Body of pancreas (tissue), 4 donors: Measurements from ENCODE around the gene PCDH15. TPM values are rescaled to one million over a fixed set of nuclear protein-coding genes. Genes with fewer than 3 reads are reported as not detected.

Source experiments
- ATAC-seq: fragments of 150-250 bp; one replicate; pipeline ENCODE4 v1.9.1; 2016
- DNase-seq, 4 donors: peaks; one replicate each; pipeline ENCODE4 v3.0.0-alpha.2; 2019
- H3K27ac ChIP-seq, 4 donors: fragments of 200-600 bp; sonication (generic); 1 replicate in 3 of 4; 2 replicates in 1 of 4; pipeline versions ENCODE4 v1.5.1 to v1.6.1; 2016 to 2019; ENCODE audit warnings: mild to moderate bottlenecking in 1 of 4, mixed read lengths in 1 of 4, moderate library complexity in 1 of 4
- H3K27me3 ChIP-seq, 2 donors: fragments of 200-600 bp; sonication (generic); one replicate each; pipeline ENCODE4 v1.6.0; 2016; ENCODE audit warnings: mild to moderate bottlenecking in 1 of 2
- H3K36me3 ChIP-seq, 2 donors: fragments of 200-600 bp; sonication (generic); replicated peaks in 1 of 2; 2 replicates each; pipeline ENCODE4 v1.5.1; 2016; ENCODE audit warnings: low read depth in 2 of 2; ENCODE audit not compliant: insufficient read depth in 1 of 2
- H3K4me1 ChIP-seq: fragments of 200-600 bp; sonication (generic); one replicate; pipeline ENCODE4 v1.6.0; 2016
- H3K4me3 ChIP-seq, 2 donors: fragments of 200-600 bp; sonication (generic); 1 replicate in 1 of 2; 2 replicates in 1 of 2; pipeline ENCODE4 v1.5.1; 2016 to 2019
- H3K9me3 ChIP-seq, 3 donors: fragments of 200-600 bp; sonication (generic); 1 replicate in 2 of 3; 2 replicates in 1 of 3; pipeline ENCODE4 v1.5.1; 2016
- POLR2A ChIP-seq, 3 donors: fragments of 450-650 bp; IDR thresholded peaks; one replicate each; pipeline ENCODE4 v1.6.1; 2016; ENCODE audit warnings: antibody characterized with exemption in 3 of 3, mild to moderate bottlenecking in 2 of 3
- WGBS, 2 donors: methylation state at CpG; one replicate each; pipeline ENCODE4 v1.1.5; 2017; 5-methylcytosine and 5-hydroxymethylcytosine counted together
- intact Hi-C: fragments of 100-400 bp; cut with DNase I; formaldehyde crosslinking; loops from one replicate; pipeline ENCODE4 v1.15.1; 2023
- total RNA-seq, 2 donors: library from RNA; depleted of rRNA; stranded (reverse); fragments of >200 nt; gene quantifications; one replicate each; pipeline ENCODE4 v1.1.0, GENCODE V29; 2016
- TF ChIP-seq, protein P1 (sequence below), 7 experiments: fragments of 450-650 bp in 4 of 7; fragments of 200-600 bp in 3 of 7; sonication (generic) in 3 of 7; IDR thresholded peaks; one replicate each; pipeline ENCODE4 v1.5.1; 2016 to 2019; ENCODE audit warnings: antibody characterized with exemption in 7 of 7

PCDH15 gene
- total RNA-seq, 2 donors from 2014 or later: not detected

DNA sequence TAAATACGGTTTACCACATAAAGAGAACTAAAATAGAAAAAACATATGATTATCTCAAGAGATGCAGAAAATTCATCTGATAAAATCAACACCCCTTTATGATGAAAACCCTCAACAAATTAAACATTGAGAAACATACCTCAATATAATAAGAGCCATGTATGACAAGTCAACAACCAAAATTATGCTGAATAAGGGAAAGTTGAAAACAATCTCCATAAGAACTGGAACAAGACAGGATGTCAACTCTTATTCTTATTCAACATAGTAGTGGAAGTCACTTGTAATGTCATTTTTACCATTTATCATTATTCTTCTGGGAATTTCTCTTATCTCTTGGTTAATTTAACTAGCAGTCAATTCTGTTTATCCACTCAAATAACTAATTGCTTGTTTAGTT is 79.0 kb downstream of the PCDH15 start:
- Histone ChIP-seq H3K4me3 (no peak overlapping the region), H3K9me3 (no peaks in the 10 kb centered on the region), H3K27me3 (no peaks in the 10 kb centered on the region), H3K4me1 (no peaks in the 10 kb centered on the region), H3K36me3 (no peaks in the 10 kb centered on the region), H3K27ac (no peak overlapping the region)
- DNase-seq (no peak), ATAC-seq (no peak)
- TF ChIP-seq, protein P1, sequence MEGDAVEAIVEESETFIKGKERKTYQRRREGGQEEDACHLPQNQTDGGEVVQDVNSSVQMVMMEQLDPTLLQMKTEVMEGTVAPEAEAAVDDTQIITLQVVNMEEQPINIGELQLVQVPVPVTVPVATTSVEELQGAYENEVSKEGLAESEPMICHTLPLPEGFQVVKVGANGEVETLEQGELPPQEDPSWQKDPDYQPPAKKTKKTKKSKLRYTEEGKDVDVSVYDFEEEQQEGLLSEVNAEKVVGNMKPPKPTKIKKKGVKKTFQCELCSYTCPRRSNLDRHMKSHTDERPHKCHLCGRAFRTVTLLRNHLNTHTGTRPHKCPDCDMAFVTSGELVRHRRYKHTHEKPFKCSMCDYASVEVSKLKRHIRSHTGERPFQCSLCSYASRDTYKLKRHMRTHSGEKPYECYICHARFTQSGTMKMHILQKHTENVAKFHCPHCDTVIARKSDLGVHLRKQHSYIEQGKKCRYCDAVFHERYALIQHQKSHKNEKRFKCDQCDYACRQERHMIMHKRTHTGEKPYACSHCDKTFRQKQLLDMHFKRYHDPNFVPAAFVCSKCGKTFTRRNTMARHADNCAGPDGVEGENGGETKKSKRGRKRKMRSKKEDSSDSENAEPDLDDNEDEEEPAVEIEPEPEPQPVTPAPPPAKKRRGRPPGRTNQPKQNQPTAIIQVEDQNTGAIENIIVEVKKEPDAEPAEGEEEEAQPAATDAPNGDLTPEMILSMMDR (IDR thresholded peaks at IDR 0.05): no peak
- no peak for TF ChIP-seq POLR2A (IDR thresholded peaks at IDR 0.05)
- intact Hi-C loops: no loop called here
- WGBS, 2 donors: 85 to 96% methylated on average over 1 of the region's 1 CpG

DNA sequence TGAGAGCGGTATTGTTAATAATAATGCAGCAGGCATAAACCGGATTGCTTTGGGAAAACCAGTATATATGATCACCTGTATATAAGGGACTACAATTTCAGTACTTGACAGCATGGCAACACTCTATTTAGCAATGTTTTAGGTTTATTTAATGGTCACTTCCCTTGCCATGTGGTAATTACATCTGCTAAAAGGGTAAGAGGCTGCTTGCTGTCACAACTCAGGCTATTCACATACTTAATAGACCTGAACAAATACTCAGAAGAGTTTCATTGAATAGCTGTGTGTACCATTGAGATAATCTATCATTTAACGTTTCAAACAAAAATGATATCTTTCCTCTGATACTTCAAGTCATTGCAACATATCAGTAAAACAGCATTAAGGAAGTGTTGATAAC is 90.1 kb downstream of the PCDH15 start:
- TF ChIP-seq, protein P1 (IDR thresholded peaks at IDR 0.05): no peak
- TF ChIP-seq POLR2A (IDR thresholded peaks at IDR 0.05): no peak
- Histone ChIP-seq H3K36me3 (no peaks in the 10 kb centered on the region), H3K4me3 (no peak overlapping the region), H3K27ac (no peak overlapping the region), H3K27me3 (no peaks in the 10 kb centered on the region), H3K9me3 (no peaks in the 10 kb centered on the region), H3K4me1 (no peaks in the 10 kb centered on the region)
- no peak for ATAC-seq
- 49 to 56% methylated on average over 3 of the region's 3 CpGs for WGBS, 2 donors
- no peak for DNase-seq
- intact Hi-C loops: no loop called here

DNA sequence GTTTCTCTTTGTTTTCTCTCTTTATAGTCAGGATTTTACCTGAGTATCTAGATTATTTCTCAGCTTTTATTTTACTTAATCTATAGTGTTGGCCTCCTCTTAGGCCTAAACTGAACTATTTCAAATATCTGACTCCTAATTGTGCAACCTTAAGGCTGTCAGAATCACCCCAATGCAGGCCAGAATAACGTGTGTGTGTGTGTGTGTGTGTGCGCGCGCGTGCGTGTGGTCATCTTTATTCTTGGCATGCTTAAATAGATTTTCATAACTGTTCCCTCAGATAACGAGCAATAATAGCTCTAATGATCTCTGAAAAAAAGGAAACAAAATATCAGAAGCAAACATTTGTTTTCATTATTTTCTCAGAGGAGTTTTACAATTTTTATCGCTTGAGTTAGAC is 92.4 kb downstream of the PCDH15 start:
- intact Hi-C loops: no loop called here
- 61 to 63% methylated on average over 8 of the region's 8 CpGs for WGBS, 2 donors
- no peak overlapping the region for H3K27ac ChIP-seq

DNA sequence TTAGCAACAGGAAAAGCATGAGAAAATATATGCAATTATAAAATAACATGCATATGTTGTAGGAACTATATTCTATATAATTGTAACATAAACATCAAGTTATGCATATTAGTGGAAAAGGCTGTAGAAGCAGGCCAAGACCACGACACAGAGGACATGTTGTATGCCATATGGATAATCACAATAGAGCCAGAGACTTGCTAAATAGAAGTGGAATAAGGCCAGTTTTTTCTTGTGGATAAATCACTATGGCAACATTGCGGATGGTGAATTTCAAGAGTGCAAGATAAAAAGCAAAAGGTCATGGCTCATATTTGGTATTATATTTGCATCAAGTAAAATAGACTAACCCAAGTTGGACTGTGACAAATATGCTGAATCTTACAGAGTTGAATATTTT is 93.0 kb downstream of the PCDH15 start:
- WGBS, 2 donors: 68 to 76% methylated on average over 2 of the region's 2 CpGs
- DNase-seq: no peak
- intact Hi-C loops: no loop called here
- TF ChIP-seq POLR2A (IDR thresholded peaks at IDR 0.05): no peak
- TF ChIP-seq, protein P1 (IDR thresholded peaks at IDR 0.05): no peak
- no peak overlapping the region for H3K4me3 ChIP-seq
- no peaks in the 10 kb centered on the region for H3K27me3 ChIP-seq
- ATAC-seq: no peak
- H3K4me1 ChIP-seq: no peaks in the 10 kb centered on the region
- no peak overlapping the region for H3K27ac ChIP-seq
- no peaks in the 10 kb centered on the region for H3K36me3 ChIP-seq
- H3K9me3 ChIP-seq: no peaks in the 10 kb centered on the region

More for the DNA sequence above, 92.4 kb downstream of the PCDH15 start:
- Histone ChIP-seq H3K36me3 (no peaks in the 10 kb centered on the region), H3K27me3 (no peaks in the 10 kb centered on the region), H3K4me3 (no peak overlapping the region), H3K9me3 (no peaks in the 10 kb centered on the region), H3K4me1 (no peaks in the 10 kb centered on the region)
- TF ChIP-seq POLR2A (IDR thresholded peaks at IDR 0.05): no peak
- TF ChIP-seq, protein P1 (IDR thresholded peaks at IDR 0.05): no peak
- DNase-seq (no peak), ATAC-seq (no peak)

DNA sequence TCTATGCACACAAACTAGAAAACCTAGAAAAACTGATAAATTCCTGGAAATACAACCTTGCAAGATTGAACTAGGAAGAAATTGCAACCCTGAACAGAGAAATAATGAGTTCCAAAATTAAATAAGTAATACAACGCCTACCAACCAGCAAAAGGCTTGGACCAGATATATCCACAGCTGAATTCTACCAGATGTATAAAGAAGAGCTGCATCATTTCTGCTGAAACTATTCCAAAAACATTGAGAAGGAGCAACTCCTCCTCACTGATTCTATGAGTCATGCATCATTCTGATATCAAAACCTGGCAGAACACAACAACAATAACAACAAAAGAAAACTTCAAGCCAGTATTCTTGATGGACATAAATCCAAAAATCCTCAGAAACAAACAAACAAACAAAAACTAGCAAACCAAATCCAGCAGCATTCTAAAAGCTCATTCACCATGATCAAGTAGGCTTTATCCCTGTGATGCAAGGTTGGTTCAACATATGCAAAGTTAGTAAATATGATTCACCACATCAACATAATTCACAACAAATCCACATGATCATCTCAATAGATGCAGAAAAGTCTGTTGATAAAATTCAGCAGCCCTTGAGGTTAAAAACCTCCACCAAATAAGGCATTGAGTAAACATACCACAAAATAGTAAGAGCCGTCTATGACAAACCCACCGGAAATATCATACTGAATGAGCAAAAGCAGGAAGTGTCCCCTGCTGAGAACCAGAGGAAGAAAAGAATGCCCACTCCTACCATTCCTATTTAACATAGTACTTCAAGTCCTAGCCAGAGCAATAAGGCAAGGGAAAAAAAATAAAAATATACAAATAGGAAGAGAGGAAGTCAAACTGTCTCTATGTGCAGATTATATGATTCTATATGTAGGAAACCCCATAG is 98.2 kb downstream of the PCDH15 start:
- Histone ChIP-seq H3K9me3 (no peaks in the 10 kb centered on the region), H3K36me3 (no peaks in the 10 kb centered on the region), H3K4me1 (no peaks in the 10 kb centered on the region), H3K4me3 (no peak overlapping the region), H3K27me3 (no peaks in the 10 kb centered on the region), H3K27ac (no peak overlapping the region)
- 62 to 76% methylated on average over 3 of the region's 3 CpGs for whole genome bisulfite sequencing, 2 donors
- TF ChIP-seq, protein P1 (IDR thresholded peaks at IDR 0.05): no peak
- TF ChIP-seq POLR2A (IDR thresholded peaks at IDR 0.05): no peak
- intact Hi-C loops: no loop called here
- no peak for DNase-seq
- no peak for ATAC-seq
